GM12801 (cell line): Measurements from ENCODE around the gene GPRIN2.

Source experiments
- CTCF ChIP-seq: IDR thresholded peaks from one replicate; pipeline ENCODE4 v1.5.1; 2011; ENCODE audit warnings: control low read depth; ENCODE audit not compliant: insufficient read length; ENCODE audit errors: extremely low read depth

GPRIN2 gene

DNA sequence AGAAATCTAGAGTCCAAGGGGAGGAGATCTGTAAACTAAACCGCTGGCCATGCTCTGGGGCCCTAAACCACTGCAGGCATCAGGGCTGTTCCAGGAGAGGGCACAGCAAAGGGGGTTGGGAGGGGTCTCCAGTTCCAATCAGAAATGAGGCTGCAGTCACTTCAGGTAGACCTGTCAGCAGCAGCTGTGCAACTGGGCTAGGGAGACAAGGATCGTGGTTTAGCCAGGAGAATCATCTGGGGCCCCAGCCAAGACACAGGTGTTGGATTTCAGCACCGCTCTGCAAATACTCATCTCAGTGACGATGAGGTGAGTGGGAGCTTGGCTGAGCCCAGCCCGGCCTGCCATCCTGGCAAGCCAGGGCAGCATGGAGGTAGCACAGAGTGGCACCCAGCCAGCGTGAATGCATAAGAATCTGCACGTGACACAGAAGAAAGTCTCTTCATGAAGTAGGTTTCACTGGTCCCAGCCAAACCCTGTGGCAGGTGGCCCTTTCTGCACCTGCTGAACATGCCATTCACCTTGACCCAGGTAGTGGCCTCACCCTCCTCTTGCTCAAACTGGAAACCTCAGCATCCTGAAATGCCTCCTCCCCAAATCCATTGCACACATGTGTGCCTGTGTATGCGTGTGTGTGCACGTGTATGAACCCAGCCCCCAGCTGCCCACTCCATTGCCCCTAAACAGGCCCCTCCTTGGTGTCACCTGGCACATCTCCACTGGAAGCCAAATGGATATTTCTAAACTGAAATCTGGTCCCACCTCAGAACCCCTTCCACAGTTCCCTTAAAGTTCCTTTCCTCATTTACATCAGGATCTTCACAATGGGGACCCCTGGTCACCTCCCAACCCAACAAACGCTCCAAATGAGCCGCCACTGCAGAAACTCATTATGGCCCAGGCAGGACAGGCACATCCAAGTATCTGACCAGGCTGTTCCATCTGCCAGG lies 9.6 kb downstream of the GPRIN2 start:
- no peak for TF ChIP-seq CTCF

DNA sequence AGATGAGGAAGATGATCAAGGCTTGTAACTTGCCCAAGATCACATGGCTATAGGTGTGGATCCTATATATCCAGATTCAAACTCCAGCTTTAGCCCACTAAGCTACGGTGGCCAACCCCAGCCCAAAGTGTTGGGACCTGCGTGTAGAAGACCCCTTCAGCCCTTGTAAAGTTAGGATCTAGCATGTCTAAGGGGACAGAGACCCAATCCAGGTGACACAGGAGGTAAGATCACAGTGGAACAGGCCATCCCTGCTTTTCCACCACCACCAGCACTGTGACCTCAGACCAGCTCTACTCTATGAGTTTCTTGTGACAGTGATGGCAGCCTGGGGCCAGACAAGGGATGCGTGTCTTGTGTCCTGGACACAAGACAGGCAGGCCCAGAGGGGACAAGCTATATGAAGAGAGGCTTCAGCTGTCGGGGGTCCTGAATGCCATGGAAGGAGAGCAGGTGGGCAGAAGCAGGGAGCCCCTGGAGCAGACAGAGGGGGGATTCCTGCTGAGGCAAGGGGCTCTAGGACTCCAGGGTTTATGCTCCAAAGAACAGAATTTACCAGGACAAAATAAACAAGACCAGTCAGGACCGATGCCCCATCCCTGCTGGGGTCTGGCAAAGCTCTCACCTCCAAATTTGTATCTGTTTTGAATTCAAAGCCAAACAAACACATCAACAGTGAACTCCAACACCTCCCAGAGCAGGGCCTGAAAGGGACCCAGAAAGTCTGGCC lies 10.4 kb downstream of the GPRIN2 start:
- no peak for TF ChIP-seq CTCF

DNA sequence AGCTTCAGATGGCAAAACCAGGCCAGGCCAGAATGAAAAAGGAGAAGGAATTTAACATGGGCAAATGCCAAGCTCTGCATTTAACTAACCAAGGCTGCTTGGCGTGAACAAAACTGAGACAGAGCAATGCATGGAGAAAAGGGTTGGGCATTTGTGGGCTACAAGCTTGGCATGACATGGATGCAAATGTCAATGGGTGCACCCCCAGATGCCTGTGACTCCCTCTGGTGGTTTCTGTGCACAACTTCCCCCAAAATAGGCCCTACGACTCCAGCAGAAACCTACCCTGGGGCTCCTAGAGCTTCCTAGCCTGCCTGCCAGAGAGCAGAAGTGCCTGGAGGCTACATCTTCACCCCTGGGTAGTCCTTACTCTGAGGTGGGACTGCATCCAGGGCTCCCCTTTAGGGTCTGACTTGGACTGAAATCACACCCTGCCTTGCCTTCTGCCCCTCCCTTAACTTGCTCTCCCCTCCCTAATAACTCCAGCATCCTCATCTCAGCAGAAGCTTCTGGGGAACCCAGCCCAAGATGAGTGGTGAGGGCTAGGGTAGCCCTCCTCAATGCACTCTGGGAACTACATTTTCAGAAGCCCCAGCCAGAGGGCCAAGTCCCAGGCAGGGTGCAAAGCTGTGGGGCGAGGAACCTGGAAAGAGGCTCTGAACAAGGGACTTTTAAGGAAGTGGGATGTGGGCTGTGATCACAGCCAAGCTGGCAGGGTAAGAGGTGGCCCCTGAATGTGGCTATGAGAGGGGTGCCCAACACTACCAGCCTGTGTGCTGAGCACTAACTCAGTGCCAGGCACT lies 11.3 kb downstream of the GPRIN2 start:
- no peak for TF ChIP-seq CTCF

GRCh38 chr10:46543466-46544377 lies 12.7 kb downstream of the GPRIN2 start:
- no peak for TF ChIP-seq CTCF

- no peak for TF ChIP-seq CTCF
Observed at GRCh38 chr10:46542567-46543465, 13.6 kb downstream of the GPRIN2 start.
